Measurements from ENCODE around the gene G6PC1. TPM values are rescaled to one million over a fixed set of nuclear protein-coding genes. Genes with fewer than 3 reads are reported as not detected.

Gene G6PC1
- total RNA-seq, 1 experiment from 2014 or later: not detected

DNA sequence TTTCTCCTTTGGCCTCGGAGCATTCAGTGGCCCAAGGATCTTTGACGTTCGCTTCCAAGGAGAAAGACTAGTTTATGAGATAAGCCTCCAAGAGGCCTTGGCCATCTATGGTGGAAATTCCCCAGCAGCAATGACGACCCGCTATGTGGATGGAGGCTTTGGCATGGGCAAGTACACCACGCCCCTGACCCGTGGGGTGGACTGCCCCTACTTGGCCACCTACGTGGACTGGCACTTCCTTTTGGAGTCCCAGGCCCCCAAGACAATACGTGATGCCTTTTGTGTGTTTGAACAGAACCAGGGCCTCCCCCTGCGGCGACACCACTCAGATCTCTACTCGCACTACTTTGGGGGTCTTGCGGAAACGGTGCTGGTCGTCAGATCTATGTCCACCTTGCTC lies 48.2 kb upstream of the G6PC1 start:
- no TSS peak for BruUV-seq (replicated peaks)
- Histone ChIP-seq H3K27me3 (replicated peaks; ENCODE audit: control insufficient read depth, insufficient read depth, low read length) (no peaks in the 10 kb centered on the region), H3K4me1 (no peaks in the 10 kb centered on the region), H3K4me3 (ENCODE audit: low read depth, low read length) (no peak overlapping the region), H3K9me3 (no peaks in the 10 kb centered on the region), H3K36me3 (ENCODE audit: control insufficient read depth, insufficient read depth, low read length) (no peaks in the 10 kb centered on the region)
- H3K27ac Mint-ChIP-seq (ENCODE audit: unreplicated experiment): no peak overlapping the region
- no peaks in the 10 kb centered on the region for H3K27me3 Mint-ChIP-seq (ENCODE audit: insufficient read depth, unreplicated experiment)
- ChIA-PET CTCF (no interaction called here), POLR2A (no interaction called here)
- intact Hi-C loops (cut with micrococcal nuclease; ENCODE audit: unreplicated experiment): no loop called here
- no peaks in the 10 kb centered on the region for H3K36me3 Mint-ChIP-seq (ENCODE audit: insufficient read depth, unreplicated experiment)
- TF ChIP-seq, protein P1, sequence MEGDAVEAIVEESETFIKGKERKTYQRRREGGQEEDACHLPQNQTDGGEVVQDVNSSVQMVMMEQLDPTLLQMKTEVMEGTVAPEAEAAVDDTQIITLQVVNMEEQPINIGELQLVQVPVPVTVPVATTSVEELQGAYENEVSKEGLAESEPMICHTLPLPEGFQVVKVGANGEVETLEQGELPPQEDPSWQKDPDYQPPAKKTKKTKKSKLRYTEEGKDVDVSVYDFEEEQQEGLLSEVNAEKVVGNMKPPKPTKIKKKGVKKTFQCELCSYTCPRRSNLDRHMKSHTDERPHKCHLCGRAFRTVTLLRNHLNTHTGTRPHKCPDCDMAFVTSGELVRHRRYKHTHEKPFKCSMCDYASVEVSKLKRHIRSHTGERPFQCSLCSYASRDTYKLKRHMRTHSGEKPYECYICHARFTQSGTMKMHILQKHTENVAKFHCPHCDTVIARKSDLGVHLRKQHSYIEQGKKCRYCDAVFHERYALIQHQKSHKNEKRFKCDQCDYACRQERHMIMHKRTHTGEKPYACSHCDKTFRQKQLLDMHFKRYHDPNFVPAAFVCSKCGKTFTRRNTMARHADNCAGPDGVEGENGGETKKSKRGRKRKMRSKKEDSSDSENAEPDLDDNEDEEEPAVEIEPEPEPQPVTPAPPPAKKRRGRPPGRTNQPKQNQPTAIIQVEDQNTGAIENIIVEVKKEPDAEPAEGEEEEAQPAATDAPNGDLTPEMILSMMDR (IDR thresholded peaks at IDR 0.05; ENCODE audit: insufficient read depth in 1 of 2, low read depth in 1 of 2, low read length in 1 of 2, severe bottlenecking in 1 of 2, unreplicated experiment in 1 of 2): no peak
- H3K9me3 Mint-ChIP-seq (ENCODE audit: unreplicated experiment): no peaks in the 10 kb centered on the region
- no peak for DNase-seq
- H3K4me1 Mint-ChIP-seq (ENCODE audit: low read depth, unreplicated experiment): no peaks in the 10 kb centered on the region
- no peak overlapping the region for H3K4me3 Mint-ChIP-seq (ENCODE audit: unreplicated experiment)

DNA sequence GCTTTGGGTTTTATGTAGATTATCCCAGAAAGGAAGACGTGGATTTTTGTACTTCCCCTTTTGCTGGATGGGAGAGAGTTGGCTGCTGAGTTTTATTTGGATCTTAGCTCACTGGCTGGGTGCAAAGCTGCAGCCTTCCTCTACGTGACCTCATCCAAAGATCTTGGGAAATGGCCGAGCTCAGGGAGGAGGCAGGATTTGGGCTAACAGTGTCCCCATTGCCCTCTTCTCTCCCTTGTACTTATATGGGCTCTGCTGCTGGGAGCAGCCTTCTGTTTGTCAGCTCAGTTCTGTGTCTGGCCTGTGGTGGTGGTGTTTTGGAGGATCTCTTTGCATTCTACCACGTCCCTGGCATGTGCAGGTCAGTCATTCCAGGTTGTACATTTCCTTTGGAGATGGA lies 47.6 kb upstream of the G6PC1 start:
- H3K4me3 Mint-ChIP-seq (ENCODE audit: unreplicated experiment): no peak overlapping the region
- no TSS peak for BruUV-seq (replicated peaks)
- CTCF ChIA-PET: interaction anchor here (0.6 kb wide), 1 partner anchor 50 kb away, joined by 6 read pairs; no protein-coding TSS in a partner anchor
- no peak overlapping the region for H3K4me3 ChIP-seq (ENCODE audit: low read depth, low read length)
- intact Hi-C loops (cut with micrococcal nuclease; ENCODE audit: unreplicated experiment): no loop called here
- H3K4me1 Mint-ChIP-seq (ENCODE audit: low read depth, unreplicated experiment): no peaks in the 10 kb centered on the region
- no peaks in the 10 kb centered on the region for H3K27me3 Mint-ChIP-seq (ENCODE audit: insufficient read depth, unreplicated experiment)
- no peaks in the 10 kb centered on the region for H3K9me3 Mint-ChIP-seq (ENCODE audit: unreplicated experiment)
- POLR2A ChIA-PET: no interaction called here
- H3K4me1 ChIP-seq: no peaks in the 10 kb centered on the region
- H3K9me3 ChIP-seq: no peaks in the 10 kb centered on the region
- TF ChIP-seq, protein P1 (IDR thresholded peaks at IDR 0.05; ENCODE audit: insufficient read depth in 1 of 2, low read depth in 1 of 2, low read length in 1 of 2, severe bottlenecking in 1 of 2, unreplicated experiment in 1 of 2): no peak
- no peaks in the 10 kb centered on the region for H3K36me3 Mint-ChIP-seq (ENCODE audit: insufficient read depth, unreplicated experiment)
- H3K27ac Mint-ChIP-seq (ENCODE audit: unreplicated experiment): no peak overlapping the region
- no peaks in the 10 kb centered on the region for H3K36me3 ChIP-seq (ENCODE audit: control insufficient read depth, insufficient read depth, low read length)
- DNase-seq: no peak
- H3K27me3 ChIP-seq (replicated peaks; ENCODE audit: control insufficient read depth, insufficient read depth, low read length): no peaks in the 10 kb centered on the region

DNA sequence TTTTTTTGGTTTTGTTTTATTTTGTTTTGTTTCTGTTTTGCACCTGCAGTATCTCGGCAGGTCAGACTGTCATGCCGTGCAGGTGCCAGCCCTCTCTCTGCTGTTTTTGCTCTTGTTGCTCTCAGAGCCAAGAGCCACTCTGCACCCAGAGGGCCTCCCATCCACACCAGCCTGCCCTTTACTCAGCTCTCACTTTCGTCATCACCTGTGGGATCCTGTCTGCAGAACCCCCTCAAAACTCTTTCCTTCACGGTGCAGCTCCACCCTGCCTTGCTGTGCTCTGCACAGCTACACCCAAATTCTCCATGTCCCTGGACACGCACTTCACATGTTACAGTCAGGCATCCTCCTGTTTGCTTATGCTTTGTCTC lies 47.0 kb upstream of the G6PC1 start:
- CTCF ChIA-PET: interaction anchor here (0.6 kb wide), 1 partner anchor 49 kb away, joined by 6 read pairs; no protein-coding TSS in a partner anchor

More for the DNA sequence above, 47.0 kb upstream of the G6PC1 start:
- Histone ChIP-seq H3K4me3 (ENCODE audit: low read depth, low read length) (no peak overlapping the region), H3K4me1 (no peaks in the 10 kb centered on the region), H3K9me3 (no peaks in the 10 kb centered on the region), H3K27me3 (replicated peaks; ENCODE audit: control insufficient read depth, insufficient read depth, low read length) (no peaks in the 10 kb centered on the region), H3K36me3 (ENCODE audit: control insufficient read depth, insufficient read depth, low read length) (no peaks in the 10 kb centered on the region)
- H3K4me3 Mint-ChIP-seq (ENCODE audit: unreplicated experiment): no peak overlapping the region
- H3K36me3 Mint-ChIP-seq (ENCODE audit: insufficient read depth, unreplicated experiment): no peaks in the 10 kb centered on the region
- intact Hi-C loops (cut with micrococcal nuclease; ENCODE audit: unreplicated experiment): no loop called here
- no peaks in the 10 kb centered on the region for H3K4me1 Mint-ChIP-seq (ENCODE audit: low read depth, unreplicated experiment)
- H3K27ac Mint-ChIP-seq (ENCODE audit: unreplicated experiment): no peak overlapping the region
- POLR2A ChIA-PET: no interaction called here
- H3K27me3 Mint-ChIP-seq (ENCODE audit: insufficient read depth, unreplicated experiment): no peaks in the 10 kb centered on the region
- no peak for DNase-seq
- BruUV-seq (replicated peaks): no TSS peak
- TF ChIP-seq, protein P1 (IDR thresholded peaks at IDR 0.05; ENCODE audit: insufficient read depth in 1 of 2, low read depth in 1 of 2, low read length in 1 of 2, severe bottlenecking in 1 of 2, unreplicated experiment in 1 of 2): no peak
- no peaks in the 10 kb centered on the region for H3K9me3 Mint-ChIP-seq (ENCODE audit: unreplicated experiment)
